Measurements from ENCODE around the gene SAMD4A. TPM values are rescaled to one million over a fixed set of nuclear protein-coding genes. Genes with fewer than 3 reads are reported as not detected.

SAMD4A gene
- total RNA-seq, 1 donor from 2014 or later = 30.6 TPM

GRCh38 chr14:54728700-54729527 is 162.0 kb downstream of the SAMD4A start:
- intact Hi-C loops (cut with DNase I) = no loop called here
- no peaks in the 10 kb centered on the region for H3K36me3 ChIP-seq
- ATAC-seq = no peak
- no peaks in the 10 kb centered on the region for H3K27me3 ChIP-seq (ENCODE audit: low read depth)
- DNase-seq = no peak
- H3K27ac ChIP-seq = no peak overlapping the region
- H3K4me3 ChIP-seq = no peak overlapping the region
- no peaks in the 10 kb centered on the region for H3K9me3 ChIP-seq
- TF ChIP-seq CTCF (IDR thresholded peaks at IDR 0.05) = no peak
- H3K4me1 ChIP-seq = peaks cover 13% of the 10 kb centered on the region

- no peaks in the 10 kb centered on the region for H3K9me3 ChIP-seq
- peak; percentile 39 to 70 for ATAC-seq
- no peak for DNase-seq
- peaks cover 13% of the 10 kb centered on the region for H3K4me1 ChIP-seq
- H3K27ac ChIP-seq = peak overlapping the region; percentile 0
- no peak for TF ChIP-seq CTCF (IDR thresholded peaks at IDR 0.05)
- no peaks in the 10 kb centered on the region for H3K27me3 ChIP-seq (ENCODE audit: low read depth)
- intact Hi-C loops (cut with DNase I) = no loop called here
- no peaks in the 10 kb centered on the region for H3K36me3 ChIP-seq
- no peak overlapping the region for H3K4me3 ChIP-seq
These were observed 163.4 kb downstream of the SAMD4A start for GRCh38 chr14:54730156-54730961.

- no peak overlapping the region for H3K4me3 ChIP-seq
- TF ChIP-seq CTCF (IDR thresholded peaks at IDR 0.05) = no peak
- no peaks in the 10 kb centered on the region for H3K36me3 ChIP-seq
- DNase-seq (no peak), ATAC-seq (no peak)
- peaks cover 7% of the 10 kb centered on the region for H3K4me1 ChIP-seq
- no peaks in the 10 kb centered on the region for H3K27me3 ChIP-seq (ENCODE audit: low read depth)
- intact Hi-C loops (cut with DNase I) = no loop called here
- H3K27ac ChIP-seq = no peak overlapping the region
- H3K9me3 ChIP-seq = no peaks in the 10 kb centered on the region
These were observed 168.0 kb downstream of the SAMD4A start for GRCh38 chr14:54734966-54735365.

- H3K36me3 ChIP-seq = no peaks in the 10 kb centered on the region
- H3K4me1 ChIP-seq = peaks cover 3% of the 10 kb centered on the region
- DNase-seq = no peak
- no peaks in the 10 kb centered on the region for H3K27me3 ChIP-seq (ENCODE audit: low read depth)
- no peak overlapping the region for H3K27ac ChIP-seq
- intact Hi-C loops (cut with DNase I) = no loop called here
- ATAC-seq = no peak
- H3K4me3 ChIP-seq = no peak overlapping the region
- no peaks in the 10 kb centered on the region for H3K9me3 ChIP-seq
- TF ChIP-seq CTCF (IDR thresholded peaks at IDR 0.05) = no peak
These were observed 168.5 kb downstream of the SAMD4A start for GRCh38 chr14:54735424-54735823.

GRCh38 chr14:54737132-54737711 is 170.3 kb downstream of the SAMD4A start:
- Histone ChIP-seq H3K4me1 (no peaks in the 10 kb centered on the region), H3K27ac (no peak overlapping the region), H3K4me3 (no peak overlapping the region), H3K36me3 (no peaks in the 10 kb centered on the region), H3K27me3 (ENCODE audit: low read depth) (no peaks in the 10 kb centered on the region), H3K9me3 (no peaks in the 10 kb centered on the region)
- intact Hi-C loops (cut with DNase I) = no loop called here
- TF ChIP-seq CTCF (IDR thresholded peaks at IDR 0.05) = no peak
- no peak for ATAC-seq
- DNase-seq = no peak

Data from lower lobe of right lung (tissue), 2 donors.